Measurements from ENCODE around the gene NPY5R. TPM values are rescaled to one million over a fixed set of nuclear protein-coding genes. Genes with fewer than 3 reads are reported as not detected.

Gene NPY5R
- not detected for total RNA-seq

DNA sequence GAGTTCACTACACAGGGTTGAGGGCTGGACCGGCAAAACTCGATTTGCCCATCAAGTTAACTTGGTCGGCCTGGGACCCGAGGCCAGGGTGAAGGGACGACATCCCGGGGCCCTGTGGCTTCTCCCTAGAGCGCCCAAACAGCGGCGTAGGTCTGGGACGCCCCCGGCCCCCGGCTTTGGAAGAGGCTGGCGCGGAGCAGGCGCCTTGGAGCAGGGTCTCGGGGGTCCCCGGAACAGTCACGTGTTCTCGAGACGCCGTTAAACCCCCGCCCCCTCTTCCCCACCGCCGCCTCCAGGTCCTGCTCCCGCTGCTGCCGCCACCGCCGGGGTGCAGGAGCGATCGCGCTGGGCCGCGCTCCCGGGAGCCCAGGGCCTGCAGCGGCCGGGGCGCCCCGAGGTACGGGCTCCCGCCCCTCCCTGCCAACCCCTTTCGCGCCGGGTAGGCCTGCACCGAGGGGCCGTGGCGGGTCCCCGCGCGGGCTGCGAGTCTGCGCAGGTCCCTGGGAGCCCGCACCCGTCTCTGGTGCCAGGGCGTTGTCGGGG, at the start of gene NPY5R:
NPY5R (plus strand) TSS at position 289 of the 543 bp plus-strand sequence. CDS start 6,382 bp downstream, outside the sequence.
- DNase-seq (no peak), ATAC-seq (ENCODE audit: low read depth) (no peak)
- Mint-ChIP-seq H3K27ac (no peak within 1 kb of the TSS), H3K4me1 (no peaks in the 10 kb centered on the region), H3K9me3 (peaks cover 1% of the 10 kb centered on the region), H3K27me3 (peaks cover 46% of the 10 kb centered on the region), H3K4me3 (no peak within 1 kb of the TSS), H3K36me3 (no peaks in the 10 kb centered on the region)
- POLR2A ChIA-PET = no interaction called here

DNA sequence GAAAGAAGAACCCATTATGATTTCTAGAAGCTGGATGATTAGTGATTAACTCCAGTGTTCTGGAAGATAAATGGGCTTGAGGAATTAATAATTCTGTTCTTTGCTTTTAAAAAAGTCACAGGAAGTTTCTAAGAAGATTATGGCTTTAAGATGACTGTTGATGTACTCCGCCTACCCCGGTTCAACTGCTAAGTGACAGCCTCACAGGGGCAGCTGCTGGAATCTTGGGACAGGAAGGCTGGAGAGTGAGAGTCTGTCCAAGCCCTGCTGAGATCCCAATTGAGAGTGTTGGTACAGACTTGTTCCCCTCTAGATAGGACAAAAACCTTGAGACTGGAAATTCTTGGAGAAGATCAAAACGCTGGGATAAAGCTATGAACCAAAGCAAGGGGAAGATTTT, 48.6 kb upstream of the NPY5R start:
- Mint-ChIP-seq H3K4me1 (no peaks in the 10 kb centered on the region), H3K36me3 (no peaks in the 10 kb centered on the region), H3K27me3 (no peaks in the 10 kb centered on the region), H3K4me3 (no peak overlapping the region), H3K9me3 (no peaks in the 10 kb centered on the region), H3K27ac (no peak overlapping the region)
- DNase-seq (no peak), ATAC-seq (ENCODE audit: low read depth) (no peak)
- POLR2A ChIA-PET = no interaction called here

DNA sequence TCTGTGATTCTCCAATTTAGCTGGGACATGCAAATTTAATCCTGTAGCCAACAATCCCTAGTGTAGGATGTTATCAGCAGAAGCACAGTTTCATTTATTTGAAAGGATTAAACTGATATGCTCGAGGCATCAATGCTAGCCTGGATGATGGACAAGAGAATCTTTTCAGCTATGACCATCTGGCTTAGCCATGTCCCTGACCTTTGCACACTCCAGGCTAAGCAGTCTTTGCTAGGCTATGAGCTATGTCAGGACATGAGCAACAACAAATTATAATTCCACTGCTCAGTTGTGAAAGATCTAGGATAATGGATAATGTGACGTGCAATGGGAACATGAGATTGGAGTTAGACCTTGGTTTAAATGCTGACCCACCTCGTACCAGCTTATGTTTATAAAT, 43.2 kb upstream of the NPY5R start:
- no peaks in the 10 kb centered on the region for H3K36me3 Mint-ChIP-seq
- POLR2A ChIA-PET = no interaction called here
- H3K9me3 Mint-ChIP-seq = no peaks in the 10 kb centered on the region
- no peak overlapping the region for H3K4me3 Mint-ChIP-seq
- no peaks in the 10 kb centered on the region for H3K4me1 Mint-ChIP-seq
- no peaks in the 10 kb centered on the region for H3K27me3 Mint-ChIP-seq
- DNase-seq = no peak
- ATAC-seq (ENCODE audit: low read depth) = no peak
- H3K27ac Mint-ChIP-seq = no peak overlapping the region

DNA sequence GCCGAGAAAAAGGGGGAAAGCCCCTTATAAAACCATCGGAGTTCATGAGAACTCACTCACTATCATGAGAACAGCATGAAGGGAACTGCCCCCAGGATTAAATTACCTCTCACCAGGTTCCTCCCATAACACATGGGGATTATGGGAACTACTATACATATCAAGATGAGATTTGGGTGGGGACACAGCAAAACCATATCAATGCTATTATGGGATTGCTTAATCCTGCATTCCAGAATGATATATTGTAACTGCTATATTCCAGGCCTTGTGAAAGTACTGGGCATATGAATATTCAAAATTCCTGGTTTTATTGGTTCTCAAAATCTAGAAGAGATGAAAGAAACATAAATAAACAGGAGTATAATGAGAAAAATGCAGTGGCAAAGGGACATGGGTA, 40.6 kb upstream of the NPY5R start:
- Mint-ChIP-seq H3K36me3 (no peaks in the 10 kb centered on the region), H3K4me1 (no peaks in the 10 kb centered on the region), H3K27me3 (no peaks in the 10 kb centered on the region), H3K9me3 (no peaks in the 10 kb centered on the region), H3K27ac (no peak overlapping the region), H3K4me3 (no peak overlapping the region)
- POLR2A ChIA-PET = no interaction called here
- DNase-seq = no peak
- ATAC-seq (ENCODE audit: low read depth) = no peak

DNA sequence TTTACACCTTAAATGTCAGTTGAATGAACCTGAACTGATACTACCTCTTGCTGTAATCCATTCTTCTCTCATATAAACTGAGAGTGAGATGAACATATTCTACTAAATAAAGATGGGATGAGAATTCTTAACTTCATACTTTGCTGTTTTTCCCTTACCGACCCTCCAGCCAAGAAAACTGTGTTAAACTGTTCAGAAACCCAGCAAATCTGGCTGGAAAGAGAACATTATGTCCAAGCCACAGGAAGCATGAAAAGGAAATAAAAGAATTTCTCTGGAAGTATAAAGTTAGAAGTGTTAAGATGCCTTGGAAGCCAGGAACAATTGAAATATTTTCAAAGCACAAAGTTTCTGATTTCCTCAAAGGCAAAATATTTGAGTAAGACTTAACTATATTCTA, 34.2 kb upstream of the NPY5R start:
- POLR2A ChIA-PET = no interaction called here
- no peak for ATAC-seq (ENCODE audit: low read depth)
- no peaks in the 10 kb centered on the region for H3K4me1 Mint-ChIP-seq
- H3K27me3 Mint-ChIP-seq = no peaks in the 10 kb centered on the region
- no peaks in the 10 kb centered on the region for H3K9me3 Mint-ChIP-seq
- H3K4me3 Mint-ChIP-seq = no peak overlapping the region
- no peak for DNase-seq
- no peaks in the 10 kb centered on the region for H3K36me3 Mint-ChIP-seq
- H3K27ac Mint-ChIP-seq = no peak overlapping the region

GRCh38 chr4:163317110-163317509, 26.6 kb upstream of the NPY5R start:
- Mint-ChIP-seq H3K27me3 (no peaks in the 10 kb centered on the region), H3K27ac (no peak overlapping the region)
- POLR2A ChIA-PET = no interaction called here

GRCh38 chr4:163330916-163331628, 12.6 kb upstream of the NPY5R start:
- Mint-ChIP-seq H3K4me1 (peaks cover 12% of the 10 kb centered on the region), H3K9me3 (no peaks in the 10 kb centered on the region), H3K4me3 (peak overlapping the region; percentile 25), H3K27ac (no peak overlapping the region), H3K36me3 (no peaks in the 10 kb centered on the region), H3K27me3 (peaks cover 47% of the 10 kb centered on the region)
- POLR2A ChIA-PET = no interaction called here
- no peak for ATAC-seq (ENCODE audit: low read depth)
- no peak for DNase-seq

More at GRCh38 chr4:163317110-163317509, 26.6 kb upstream of the NPY5R start:
- Mint-ChIP-seq H3K4me3 (no peak overlapping the region), H3K4me1 (no peaks in the 10 kb centered on the region), H3K36me3 (no peaks in the 10 kb centered on the region), H3K9me3 (peaks cover 2% of the 10 kb centered on the region)
- DNase-seq = no peak
- no peak for ATAC-seq (ENCODE audit: low read depth)

- DNase-seq (no peak), ATAC-seq (ENCODE audit: low read depth) (no peak)
- no peak overlapping the region for H3K27ac Mint-ChIP-seq
- H3K4me3 Mint-ChIP-seq = peak overlapping the region; percentile 73
- H3K27me3 Mint-ChIP-seq = peaks cover 47% of the 10 kb centered on the region
- POLR2A ChIA-PET = no interaction called here
- H3K9me3 Mint-ChIP-seq = no peaks in the 10 kb centered on the region
- H3K4me1 Mint-ChIP-seq = peaks cover 12% of the 10 kb centered on the region
- H3K36me3 Mint-ChIP-seq = no peaks in the 10 kb centered on the region
Observed at GRCh38 chr4:163331629-163332376, 11.9 kb upstream of the NPY5R start.

DNA sequence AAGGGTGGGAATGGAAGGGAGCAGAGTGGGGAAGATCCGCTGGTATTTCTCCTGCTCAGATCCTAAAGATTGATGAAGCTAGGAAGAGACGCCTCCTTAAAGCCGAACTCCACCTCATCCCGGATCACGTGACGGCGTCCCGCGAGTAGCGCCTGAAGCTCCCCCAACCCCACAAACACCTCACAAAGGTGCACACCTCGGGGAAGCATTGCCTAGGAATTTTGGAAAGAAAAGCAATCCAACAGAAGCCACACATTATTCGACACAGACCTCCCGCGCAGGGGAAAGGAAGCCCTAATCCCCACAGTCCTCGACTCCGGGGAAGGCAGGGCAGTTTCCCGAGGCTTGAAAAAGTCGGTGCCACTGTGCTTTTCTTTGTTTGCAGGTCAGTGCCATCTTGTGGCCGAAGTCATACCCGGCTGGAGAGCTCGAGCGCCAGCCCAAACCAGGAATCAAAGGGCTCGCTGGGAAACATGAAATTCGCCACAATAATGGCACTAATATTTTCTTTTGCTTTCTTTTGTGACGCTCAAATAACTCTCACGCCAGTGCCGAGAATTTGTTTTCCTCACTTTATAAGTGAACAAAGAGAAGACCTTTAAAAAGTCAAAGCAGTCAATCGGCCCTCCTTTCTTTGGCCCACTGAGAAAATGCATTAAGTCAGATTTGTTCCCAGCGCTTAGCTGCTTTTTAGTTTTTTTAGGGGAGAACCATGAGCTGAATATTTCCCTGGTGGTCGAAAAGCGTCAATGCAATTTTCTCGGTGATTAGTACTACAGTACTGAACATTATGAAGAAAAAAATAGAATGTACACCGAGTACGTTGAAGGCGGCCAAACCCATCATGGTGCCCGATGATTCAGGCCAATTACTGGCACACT, 10.9 kb upstream of the NPY5R start, which contains the start of gene NPY1R:
NPY1R (minus strand) TSS at position 71 of the 881 bp plus-strand sequence. CDS start 6,042 bp downstream, outside the sequence.
- peaks cover 47% of the 10 kb centered on the region for H3K27me3 Mint-ChIP-seq
- H3K9me3 Mint-ChIP-seq = no peaks in the 10 kb centered on the region
- POLR2A ChIA-PET = no interaction called here
- no peak within 1 kb of the TSS for H3K27ac Mint-ChIP-seq
- peaks cover 12% of the 10 kb centered on the region for H3K4me1 Mint-ChIP-seq
- peak; percentile 50 for ATAC-seq (ENCODE audit: low read depth)
- H3K36me3 Mint-ChIP-seq = no peaks in the 10 kb centered on the region
- peak; percentile 39 for DNase-seq
- peak within 1 kb of the TSS; percentile 73 for H3K4me3 Mint-ChIP-seq

DNA sequence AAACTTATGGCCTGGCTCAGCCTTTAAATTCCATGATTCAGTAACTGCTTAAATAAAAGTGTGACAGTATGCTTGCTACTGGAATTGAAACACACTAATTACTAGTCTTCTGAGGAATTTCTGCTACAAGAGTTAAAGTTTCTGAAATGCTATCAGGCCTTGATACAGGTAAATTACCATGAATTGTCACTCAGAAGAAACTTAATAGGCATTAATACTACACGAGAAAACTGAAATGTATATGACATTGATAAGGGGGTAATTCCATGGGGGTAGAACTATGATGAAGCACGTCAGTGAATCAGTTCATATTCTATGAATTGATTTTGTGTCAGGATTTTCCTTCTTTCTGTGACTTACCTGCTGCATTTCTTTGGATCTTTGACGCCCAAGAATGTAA, 8.3 kb upstream of the NPY5R start:
- Mint-ChIP-seq H3K9me3 (no peaks in the 10 kb centered on the region), H3K4me1 (peaks cover 12% of the 10 kb centered on the region), H3K27ac (no peak overlapping the region), H3K4me3 (no peak overlapping the region), H3K27me3 (peaks cover 42% of the 10 kb centered on the region), H3K36me3 (no peaks in the 10 kb centered on the region)
- ATAC-seq (ENCODE audit: low read depth) = no peak
- DNase-seq = no peak
- POLR2A ChIA-PET = no interaction called here

DNA sequence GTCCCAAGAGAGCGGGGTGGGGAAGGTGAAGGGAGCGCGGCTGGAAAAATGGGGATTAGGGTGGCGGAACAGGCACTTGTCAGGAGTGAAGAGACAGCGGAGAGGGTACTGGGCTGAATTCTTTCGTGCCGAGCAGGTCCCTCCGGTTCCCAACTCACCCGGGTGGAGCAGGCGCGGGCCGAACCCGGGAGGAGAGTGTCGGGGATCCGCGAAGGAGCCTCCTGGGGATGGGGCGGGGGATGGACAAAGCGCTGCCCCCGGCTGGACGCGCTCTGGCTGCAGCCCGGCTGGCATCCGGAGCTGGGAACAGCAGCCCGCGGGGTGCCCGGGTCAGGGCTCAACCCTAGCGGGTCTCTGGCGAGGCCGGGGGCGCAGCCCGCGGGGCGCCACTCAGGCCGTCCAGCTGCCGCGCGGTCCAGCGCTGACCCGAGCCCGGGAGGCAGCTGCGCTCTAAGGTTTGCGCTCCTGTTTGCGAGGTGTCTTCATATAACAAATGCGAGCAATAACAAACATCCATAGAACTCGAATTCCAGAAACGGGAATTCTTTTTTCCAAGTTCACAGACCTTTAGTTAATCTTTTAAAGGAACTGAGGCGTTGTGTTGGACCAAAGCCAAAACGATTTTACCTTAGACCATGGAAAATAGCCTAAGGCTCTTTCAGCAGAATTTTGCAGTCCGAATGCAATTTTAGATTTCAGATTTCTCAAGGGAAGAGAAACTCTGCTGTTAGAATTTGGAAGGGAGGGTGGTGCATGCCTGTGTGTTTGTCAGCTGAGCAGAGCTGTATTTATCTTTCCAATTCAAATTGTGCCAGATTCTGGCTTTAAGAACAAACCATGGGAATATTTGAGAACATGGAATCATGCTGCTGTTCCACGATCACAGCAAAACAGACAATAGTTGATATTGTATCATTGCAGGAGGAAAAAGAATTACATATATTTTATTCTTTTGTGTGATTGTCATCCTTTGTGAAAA, 744 bp downstream of the NPY5R start:
- H3K4me1 Mint-ChIP-seq = no peaks in the 10 kb centered on the region
- no peak overlapping the region for H3K27ac Mint-ChIP-seq
- DNase-seq (no peak), ATAC-seq (ENCODE audit: low read depth) (no peak)
- POLR2A ChIA-PET = no interaction called here
- H3K27me3 Mint-ChIP-seq = peaks cover 41% of the 10 kb centered on the region
- peaks cover 1% of the 10 kb centered on the region for H3K9me3 Mint-ChIP-seq
- H3K36me3 Mint-ChIP-seq = no peaks in the 10 kb centered on the region
- no peak overlapping the region for H3K4me3 Mint-ChIP-seq

DNA sequence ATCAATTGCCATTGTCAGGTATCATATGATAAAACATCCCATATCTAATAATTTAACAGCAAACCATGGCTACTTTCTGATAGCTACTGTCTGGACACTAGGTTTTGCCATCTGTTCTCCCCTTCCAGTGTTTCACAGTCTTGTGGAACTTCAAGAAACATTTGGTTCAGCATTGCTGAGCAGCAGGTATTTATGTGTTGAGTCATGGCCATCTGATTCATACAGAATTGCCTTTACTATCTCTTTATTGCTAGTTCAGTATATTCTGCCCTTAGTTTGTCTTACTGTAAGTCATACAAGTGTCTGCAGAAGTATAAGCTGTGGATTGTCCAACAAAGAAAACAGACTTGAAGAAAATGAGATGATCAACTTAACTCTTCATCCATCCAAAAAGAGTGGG, 7.0 kb downstream of the NPY5R start:
- DNase-seq (no peak), ATAC-seq (ENCODE audit: low read depth) (no peak)
- POLR2A ChIA-PET = no interaction called here
- Mint-ChIP-seq H3K27me3 (peaks cover 12% of the 10 kb centered on the region), H3K4me3 (no peak overlapping the region), H3K9me3 (no peaks in the 10 kb centered on the region), H3K4me1 (no peaks in the 10 kb centered on the region), H3K27ac (no peak overlapping the region), H3K36me3 (no peaks in the 10 kb centered on the region)

Data from activated naive CD8-positive, alpha-beta T cell treated with anti-CD3 and anti-CD28 coated beads, Interleukin-2, amount 10 ng/mL, durations not matched to agents 7 days and 5 days (primary cell).